ENCODE data around the gene MTERF4.

The MTERF4 gene

GRCh38 chr2:241102239-241102803 is at the start of gene MTERF4:
TSS of gene MTERF4 (minus strand) at chr2:241102287. CDS start at chr2:241102273, 14 bp downstream.
- no CpG with 5 or more reads among the region's 56 CpGs for WGBS (ENCODE audit: insufficient coverage, insufficient read length)
- DNase-seq (ENCODE audit: low read depth, low spot score), result peak; percentile 47
- Histone ChIP-seq H3K36me3 (ENCODE audit: control insufficient read depth, insufficient read depth, low read length) (no peaks in the 10 kb centered on the region), H3K4me3 (ENCODE audit: low read length) (peak within 1 kb of the TSS; percentile 78), H3K4me1 (ENCODE audit: control insufficient read depth, insufficient read depth, low read length) (peaks cover 3% of the 10 kb centered on the region; the same call in 1 of the 2 replicates), H3K27ac (ENCODE audit: low read length) (no peak within 1 kb of the TSS), H3K27me3 (ENCODE audit: control insufficient read depth, insufficient read depth, low read length) (no peaks in the 10 kb centered on the region), H3K9me3 (ENCODE audit: control insufficient read depth, insufficient read depth, low read length) (no peaks in the 10 kb centered on the region)

DNA sequence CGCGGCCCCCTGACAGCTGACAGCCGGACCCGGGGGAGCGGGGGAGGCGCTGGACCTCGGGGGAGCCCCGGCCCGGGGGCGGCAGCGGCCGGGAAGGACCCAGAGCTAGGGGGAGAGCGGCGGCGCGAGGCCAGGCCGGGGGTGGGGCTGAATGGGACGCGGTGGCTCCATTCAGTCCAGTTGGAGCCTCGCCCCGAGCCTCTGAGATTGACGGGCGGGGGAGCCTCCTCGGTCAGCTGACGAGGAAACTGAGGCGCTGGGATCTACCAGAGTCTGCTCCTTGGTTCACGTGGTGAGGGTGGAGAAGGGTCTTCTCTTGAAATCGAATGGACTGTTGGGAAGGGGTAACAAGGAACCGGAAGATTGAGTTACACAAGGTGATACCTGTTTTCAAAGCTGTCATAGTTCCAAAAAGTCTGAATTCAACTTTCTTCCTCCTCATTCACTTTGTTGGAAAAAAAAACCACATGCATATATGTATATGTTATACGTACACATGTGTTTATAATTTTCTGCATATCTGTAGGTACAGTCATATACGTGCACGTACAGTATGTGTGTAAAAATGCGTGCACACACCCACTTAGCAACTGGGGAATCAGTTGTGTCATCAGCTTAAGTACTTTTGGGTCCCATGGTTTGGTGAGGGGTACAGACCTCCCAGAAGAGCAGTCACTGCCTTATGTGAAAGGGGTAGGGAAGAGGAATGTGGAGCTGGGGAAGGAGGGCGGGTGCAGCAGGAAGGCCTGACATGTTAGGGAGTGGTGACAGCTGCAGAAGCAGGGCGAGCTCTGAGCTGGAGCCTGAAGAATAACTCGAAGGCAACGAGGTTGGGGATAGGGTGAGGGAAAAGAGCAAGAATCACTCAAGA is 48.8 kb upstream of the MTERF4 start:
- H3K4me1 ChIP-seq (ENCODE audit: control insufficient read depth, insufficient read depth, low read length), result peaks cover 6% of the 10 kb centered on the region; the same call in 1 of the 2 replicates
- H3K4me3 ChIP-seq (ENCODE audit: low read length), result peak overlapping the region; percentile 83
- no peak overlapping the region for H3K27ac ChIP-seq (ENCODE audit: low read length)
- H3K36me3 ChIP-seq (ENCODE audit: control insufficient read depth, insufficient read depth, low read length), result no peaks in the 10 kb centered on the region
- WGBS (ENCODE audit: insufficient coverage, insufficient read length), result no CpG with 5 or more reads among the region's 37 CpGs
- no peaks in the 10 kb centered on the region for H3K27me3 ChIP-seq (ENCODE audit: control insufficient read depth, insufficient read depth, low read length)
- H3K9me3 ChIP-seq (ENCODE audit: control insufficient read depth, insufficient read depth, low read length), result no peaks in the 10 kb centered on the region
- no peak for DNase-seq (ENCODE audit: low read depth, low spot score)

GRCh38 chr2:241149925-241150659 is 48.0 kb upstream of the MTERF4 start, which contains the start of gene PPP1R7:
TSS of gene PPP1R7 (plus strand) at chr2:241150467. CDS start at chr2:241150496, 29 bp downstream.
- H3K9me3 ChIP-seq (ENCODE audit: control insufficient read depth, insufficient read depth, low read length), result no peaks in the 10 kb centered on the region
- no CpG with 5 or more reads among the region's 73 CpGs for WGBS (ENCODE audit: insufficient coverage, insufficient read length)
- H3K27ac ChIP-seq (ENCODE audit: low read length), result no peak within 1 kb of the TSS
- H3K4me1 ChIP-seq (ENCODE audit: control insufficient read depth, insufficient read depth, low read length), result peaks cover 6% of the 10 kb centered on the region; the same call in 1 of the 2 replicates
- H3K27me3 ChIP-seq (ENCODE audit: control insufficient read depth, insufficient read depth, low read length), result no peaks in the 10 kb centered on the region
- peak; percentile 82 for DNase-seq (ENCODE audit: low read depth, low spot score)
- H3K4me3 ChIP-seq (ENCODE audit: low read length), result peak within 1 kb of the TSS; percentile 83
- H3K36me3 ChIP-seq (ENCODE audit: control insufficient read depth, insufficient read depth, low read length), result no peaks in the 10 kb centered on the region

- Histone ChIP-seq H3K4me1 (ENCODE audit: control insufficient read depth, insufficient read depth, low read length) (peaks cover 6% of the 10 kb centered on the region; the same call in 1 of the 2 replicates), H3K9me3 (ENCODE audit: control insufficient read depth, insufficient read depth, low read length) (no peaks in the 10 kb centered on the region)
- no CpG with 5 or more reads among the region's 23 CpGs for WGBS (ENCODE audit: insufficient coverage, insufficient read length)
Measured at GRCh38 chr2:241149675-241149924, 47.5 kb upstream of the MTERF4 start.

DNA sequence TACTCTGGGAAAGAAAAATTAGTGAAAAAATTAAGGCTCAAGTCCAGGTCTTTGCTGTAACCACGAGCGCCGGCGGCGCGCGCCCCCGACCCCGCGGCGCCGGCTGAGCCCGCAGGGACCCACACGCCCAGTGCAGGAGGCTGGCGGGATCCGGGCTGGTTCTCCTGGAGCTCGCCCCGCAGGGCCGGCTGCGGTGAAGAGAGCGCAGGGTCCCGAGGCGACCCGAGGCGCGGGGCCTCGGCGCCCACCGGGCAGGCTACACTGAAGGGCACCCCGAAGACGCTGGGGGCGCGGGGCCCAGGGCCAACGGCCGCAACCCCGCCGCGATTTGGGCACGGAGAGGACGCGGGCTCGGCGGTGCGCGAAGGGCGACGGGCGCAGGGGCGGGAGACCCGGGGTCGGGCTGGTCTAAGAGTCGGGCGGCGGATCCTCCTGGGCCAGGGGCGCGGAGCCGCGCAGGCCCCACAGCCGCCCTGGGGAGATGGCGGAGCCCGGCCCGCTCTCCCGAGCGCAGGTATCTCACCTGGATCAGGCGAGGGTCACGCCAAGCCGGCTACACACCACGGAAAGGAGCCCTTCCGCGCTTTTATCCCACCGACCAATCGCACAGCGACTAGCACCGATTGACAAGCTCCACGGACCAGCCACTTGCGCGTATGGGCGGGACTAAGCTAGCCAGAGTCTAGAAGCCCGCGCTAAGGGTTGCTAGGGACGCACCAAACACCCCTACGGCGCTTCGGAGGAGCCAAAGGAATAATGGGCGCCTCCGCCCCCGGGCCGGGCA is 47.0 kb upstream of the MTERF4 start, which contains the start of gene PASK:
Gene PASK (minus strand): TSS at position 582 of the 784 bp plus-strand sequence. CDS start 6,440 bp downstream, outside the sequence.
- no peaks in the 10 kb centered on the region for H3K9me3 ChIP-seq (ENCODE audit: control insufficient read depth, insufficient read depth, low read length)
- peak within 1 kb of the TSS; percentile 83 for H3K4me3 ChIP-seq (ENCODE audit: low read length)
- no peaks in the 10 kb centered on the region for H3K27me3 ChIP-seq (ENCODE audit: control insufficient read depth, insufficient read depth, low read length)
- H3K27ac ChIP-seq (ENCODE audit: low read length), result no peak within 1 kb of the TSS
- DNase-seq (ENCODE audit: low read depth, low spot score), result peak; percentile 93
- peaks cover 6% of the 10 kb centered on the region; the same call in 1 of the 2 replicates for H3K4me1 ChIP-seq (ENCODE audit: control insufficient read depth, insufficient read depth, low read length)
- H3K36me3 ChIP-seq (ENCODE audit: control insufficient read depth, insufficient read depth, low read length), result no peaks in the 10 kb centered on the region
- WGBS (ENCODE audit: insufficient coverage, insufficient read length), result no CpG with 5 or more reads among the region's 88 CpGs

More at GRCh38 chr2:241149675-241149924, 47.5 kb upstream of the MTERF4 start:
- peak overlapping the region; percentile 63 for H3K4me3 ChIP-seq (ENCODE audit: low read length)
- H3K36me3 ChIP-seq (ENCODE audit: control insufficient read depth, insufficient read depth, low read length), result no peaks in the 10 kb centered on the region
- no peaks in the 10 kb centered on the region for H3K27me3 ChIP-seq (ENCODE audit: control insufficient read depth, insufficient read depth, low read length)
- no peak for DNase-seq (ENCODE audit: low read depth, low spot score)
- H3K27ac ChIP-seq (ENCODE audit: low read length), result no peak overlapping the region

DNA sequence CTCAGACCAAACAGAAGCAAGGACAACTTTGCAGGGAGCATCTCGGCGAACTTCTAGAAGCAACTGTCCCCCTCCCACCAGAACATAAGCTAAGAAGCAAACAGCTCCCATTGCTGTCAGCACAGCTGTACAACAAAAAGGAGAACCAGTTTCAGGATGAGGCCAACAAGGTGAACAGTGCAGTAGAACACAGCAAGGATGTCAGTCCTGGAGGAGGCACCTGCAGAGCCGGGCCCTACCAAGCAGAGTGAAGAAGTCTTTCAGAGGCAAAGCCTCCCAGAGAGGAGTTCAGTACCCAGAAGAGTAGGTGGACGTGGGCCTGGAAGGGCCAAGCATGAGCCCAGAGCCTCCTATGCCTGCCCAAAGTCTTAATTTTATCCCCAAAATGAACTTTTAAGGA is 46.2 kb upstream of the MTERF4 start:
- Histone ChIP-seq H3K4me3 (ENCODE audit: low read length) (peak overlapping the region; percentile 63; the same call in 1 of the 2 replicates), H3K9me3 (ENCODE audit: control insufficient read depth, insufficient read depth, low read length) (no peaks in the 10 kb centered on the region), H3K4me1 (ENCODE audit: control insufficient read depth, insufficient read depth, low read length) (peaks cover 6% of the 10 kb centered on the region; the same call in 1 of the 2 replicates), H3K27me3 (ENCODE audit: control insufficient read depth, insufficient read depth, low read length) (no peaks in the 10 kb centered on the region), H3K27ac (ENCODE audit: low read length) (no peak overlapping the region), H3K36me3 (ENCODE audit: control insufficient read depth, insufficient read depth, low read length) (no peaks in the 10 kb centered on the region)
- WGBS (ENCODE audit: insufficient coverage, insufficient read length), result no CpG with 5 or more reads among the region's 4 CpGs
- DNase-seq (ENCODE audit: low read depth, low spot score), result no peak

- Histone ChIP-seq H3K27ac (ENCODE audit: low read length) (no peak overlapping the region), H3K4me1 (ENCODE audit: control insufficient read depth, insufficient read depth, low read length) (peaks cover 6% of the 10 kb centered on the region; the same call in 1 of the 2 replicates), H3K36me3 (ENCODE audit: control insufficient read depth, insufficient read depth, low read length) (no peaks in the 10 kb centered on the region), H3K4me3 (ENCODE audit: low read length) (no peak overlapping the region), H3K9me3 (ENCODE audit: control insufficient read depth, insufficient read depth, low read length) (no peaks in the 10 kb centered on the region), H3K27me3 (ENCODE audit: control insufficient read depth, insufficient read depth, low read length) (no peaks in the 10 kb centered on the region)
- DNase-seq (ENCODE audit: low read depth, low spot score), result no peak
- WGBS (ENCODE audit: insufficient coverage, insufficient read length), result no CpG with 5 or more reads among the region's 3 CpGs
Measured at GRCh38 chr2:241147336-241147735, 45.2 kb upstream of the MTERF4 start.

DNA sequence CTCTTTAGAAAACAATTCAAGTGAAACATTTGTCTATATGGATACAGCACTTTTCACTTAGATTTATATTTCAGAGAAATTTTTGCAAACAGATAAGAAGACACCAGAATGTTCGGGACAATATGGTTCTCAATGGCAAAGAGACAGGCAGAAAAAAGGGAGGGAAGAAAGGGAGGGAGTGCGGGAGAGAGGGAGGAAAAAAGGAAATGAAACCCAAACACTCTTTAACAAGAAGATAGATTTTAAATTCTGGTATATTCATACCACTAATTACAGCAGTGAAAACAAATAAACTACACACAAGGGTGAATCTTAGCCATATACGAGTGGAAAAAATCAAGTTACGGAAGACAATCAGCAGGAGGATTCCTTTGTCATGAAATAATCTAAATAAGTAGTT is 44.2 kb upstream of the MTERF4 start:
- DNase-seq (ENCODE audit: low read depth, low spot score), result no peak
- Histone ChIP-seq H3K27ac (ENCODE audit: low read length) (no peak overlapping the region), H3K9me3 (ENCODE audit: control insufficient read depth, insufficient read depth, low read length) (no peaks in the 10 kb centered on the region), H3K4me1 (ENCODE audit: control insufficient read depth, insufficient read depth, low read length) (peaks cover 4% of the 10 kb centered on the region; the same call in 1 of the 2 replicates), H3K27me3 (ENCODE audit: control insufficient read depth, insufficient read depth, low read length) (no peaks in the 10 kb centered on the region), H3K36me3 (ENCODE audit: control insufficient read depth, insufficient read depth, low read length) (no peaks in the 10 kb centered on the region), H3K4me3 (ENCODE audit: low read length) (no peak overlapping the region)
- WGBS (ENCODE audit: insufficient coverage, insufficient read length), result no CpG with 5 or more reads among the region's 4 CpGs

DNA sequence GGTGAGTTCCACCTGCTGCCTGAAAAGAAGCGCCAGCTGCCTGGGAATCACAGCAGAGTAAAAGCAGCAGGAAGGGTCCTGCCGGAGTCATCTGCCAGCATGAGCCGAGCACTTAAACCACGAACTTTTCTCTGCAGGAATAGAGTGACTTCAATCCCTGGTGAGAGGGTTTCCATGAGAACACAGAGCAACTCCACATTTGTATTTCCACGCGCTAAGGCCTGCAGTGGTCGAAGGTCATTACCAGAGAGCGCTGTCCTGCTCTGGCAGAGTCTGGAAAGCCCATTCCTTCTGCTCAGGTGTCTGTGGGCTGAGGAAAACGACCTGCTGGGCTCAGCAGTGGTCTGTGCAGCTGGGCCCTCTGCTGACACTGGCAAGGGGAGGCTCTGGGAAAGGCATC is 40.5 kb upstream of the MTERF4 start:
- Histone ChIP-seq H3K4me3 (ENCODE audit: low read length) (no peak overlapping the region), H3K27ac (ENCODE audit: low read length) (no peak overlapping the region), H3K9me3 (ENCODE audit: control insufficient read depth, insufficient read depth, low read length) (no peaks in the 10 kb centered on the region), H3K27me3 (ENCODE audit: control insufficient read depth, insufficient read depth, low read length) (no peaks in the 10 kb centered on the region), H3K4me1 (ENCODE audit: control insufficient read depth, insufficient read depth, low read length) (no peaks in the 10 kb centered on the region), H3K36me3 (ENCODE audit: control insufficient read depth, insufficient read depth, low read length) (peaks cover 9% of the 10 kb centered on the region)
- WGBS (ENCODE audit: insufficient coverage, insufficient read length), result no CpG with 5 or more reads among the region's 9 CpGs
- no peak for DNase-seq (ENCODE audit: low read depth, low spot score)

All from iPS DF 6.9 (cell line).